Tibial artery (tissue), 4 donors: ENCODE data around the gene SEZ6.

Source experiments
- DNase-seq, 2 donors: peaks; one replicate each; pipeline ENCODE4 v3.0.0-alpha.2; 2019
- H3K27ac ChIP-seq, 2 donors: fragments of 200-600 bp; sonication (generic) in 1 of 2; 1 replicate in 1 of 2; 2 replicates in 1 of 2; pipeline ENCODE4 v1.5.1; 2018 to 2019; ENCODE audit warnings: mild to moderate bottlenecking in 1 of 2
- H3K27me3 ChIP-seq, 2 donors: fragments of 200-600 bp; sonication (generic) in 1 of 2; one replicate each; pipeline versions ENCODE4 v1.5.1 to v1.6.0; 2016 to 2019
- H3K36me3 ChIP-seq, 3 donors: fragments of 200-600 bp; sonication (generic) in 2 of 3; one replicate each; pipeline ENCODE4 v1.5.1; 2016 to 2019; ENCODE audit warnings: mild to moderate bottlenecking in 2 of 3
- H3K4me1 ChIP-seq, 4 donors: fragments of 200-600 bp; sonication (generic) in 2 of 4; 1 replicate in 3 of 4; 2 replicates in 1 of 4; pipeline ENCODE4 v1.5.1; 2016 to 2019
- H3K4me3 ChIP-seq, 2 donors: fragments of 200-600 bp; sonication (generic) in 1 of 2; 1 replicate in 1 of 2; 2 replicates in 1 of 2; pipeline ENCODE4 v1.5.1; 2018 to 2019; ENCODE audit warnings: mild to moderate bottlenecking in 2 of 2
- H3K9me3 ChIP-seq, 3 donors: fragments of 200-600 bp; sonication (generic) in 1 of 3; one replicate each; pipeline ENCODE4 v1.5.1; 2016 to 2019
- intact Hi-C: fragments of 100-400 bp; cut with DNase I; formaldehyde crosslinking; loops from one replicate; pipeline ENCODE4 v1.15.0; 2023; ENCODE audit warnings: low total_unique reads
- TF ChIP-seq, protein P1 (sequence below), 2 experiments: fragments of 200-600 bp in 1 of 2; fragments of 450-650 bp in 1 of 2; IDR thresholded peaks; one replicate each; pipeline ENCODE4 v1.5.1; 2017 to 2019; ENCODE audit warnings: antibody characterized with exemption in 2 of 2, mild to moderate bottlenecking in 1 of 2, moderate library complexity in 1 of 2

The SEZ6 gene

DNA sequence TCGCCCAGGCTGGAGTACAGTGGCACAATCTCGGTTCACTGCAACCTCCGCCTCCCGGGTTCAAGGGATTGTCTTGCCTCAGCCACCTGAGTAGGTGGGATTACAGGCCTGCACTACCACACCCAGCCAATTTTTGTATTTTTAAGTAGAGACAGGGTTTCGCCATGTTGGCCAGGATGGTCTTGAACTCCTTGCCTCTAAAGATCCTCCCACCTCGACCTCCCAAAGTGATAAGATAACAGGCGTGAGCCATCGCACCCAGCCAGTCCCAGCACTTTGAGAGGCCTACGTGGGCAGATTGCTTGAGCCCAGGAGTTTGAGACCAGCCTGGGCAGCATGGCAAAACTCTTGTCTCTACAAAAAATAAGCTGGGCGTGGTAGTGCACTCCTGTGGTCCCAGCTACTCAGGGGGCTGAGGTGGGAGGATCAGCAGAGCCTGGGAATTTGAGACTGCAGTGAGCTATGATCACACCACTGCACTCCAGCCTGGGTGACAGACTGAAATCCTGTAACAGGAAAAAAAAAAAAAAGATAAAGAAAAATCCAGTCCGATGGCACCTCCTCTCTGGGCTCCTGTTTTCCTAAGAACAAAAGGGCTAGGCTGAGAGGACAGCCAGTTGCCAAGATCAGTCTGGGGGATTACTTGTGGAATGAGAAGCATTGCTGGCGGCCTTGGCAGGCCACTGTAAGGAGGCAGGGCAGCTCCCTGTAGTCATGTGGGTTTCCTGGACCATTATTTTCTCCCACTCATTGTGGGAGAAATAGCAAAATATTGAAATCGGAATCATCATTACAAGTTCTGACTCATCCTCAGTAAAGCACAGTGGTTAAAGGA lies 34.1 kb upstream of the SEZ6 start:
- TF ChIP-seq, protein P1, sequence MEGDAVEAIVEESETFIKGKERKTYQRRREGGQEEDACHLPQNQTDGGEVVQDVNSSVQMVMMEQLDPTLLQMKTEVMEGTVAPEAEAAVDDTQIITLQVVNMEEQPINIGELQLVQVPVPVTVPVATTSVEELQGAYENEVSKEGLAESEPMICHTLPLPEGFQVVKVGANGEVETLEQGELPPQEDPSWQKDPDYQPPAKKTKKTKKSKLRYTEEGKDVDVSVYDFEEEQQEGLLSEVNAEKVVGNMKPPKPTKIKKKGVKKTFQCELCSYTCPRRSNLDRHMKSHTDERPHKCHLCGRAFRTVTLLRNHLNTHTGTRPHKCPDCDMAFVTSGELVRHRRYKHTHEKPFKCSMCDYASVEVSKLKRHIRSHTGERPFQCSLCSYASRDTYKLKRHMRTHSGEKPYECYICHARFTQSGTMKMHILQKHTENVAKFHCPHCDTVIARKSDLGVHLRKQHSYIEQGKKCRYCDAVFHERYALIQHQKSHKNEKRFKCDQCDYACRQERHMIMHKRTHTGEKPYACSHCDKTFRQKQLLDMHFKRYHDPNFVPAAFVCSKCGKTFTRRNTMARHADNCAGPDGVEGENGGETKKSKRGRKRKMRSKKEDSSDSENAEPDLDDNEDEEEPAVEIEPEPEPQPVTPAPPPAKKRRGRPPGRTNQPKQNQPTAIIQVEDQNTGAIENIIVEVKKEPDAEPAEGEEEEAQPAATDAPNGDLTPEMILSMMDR (IDR thresholded peaks at IDR 0.05): no peak
- Histone ChIP-seq H3K36me3 (no peaks in the 10 kb centered on the region), H3K9me3 (peaks cover 0 to 6% (median under 1%) of the 10 kb centered on the region in 3 donors), H3K27me3 (peaks cover 0 to 25% of the 10 kb centered on the region in 2 donors), H3K4me3 (no peak overlapping the region), H3K4me1 (peaks cover 0 to 6% (median 2%) of the 10 kb centered on the region in 4 donors), H3K27ac (no peak overlapping the region)
- DNase-seq: no peak
- intact Hi-C loops: no loop called here

DNA sequence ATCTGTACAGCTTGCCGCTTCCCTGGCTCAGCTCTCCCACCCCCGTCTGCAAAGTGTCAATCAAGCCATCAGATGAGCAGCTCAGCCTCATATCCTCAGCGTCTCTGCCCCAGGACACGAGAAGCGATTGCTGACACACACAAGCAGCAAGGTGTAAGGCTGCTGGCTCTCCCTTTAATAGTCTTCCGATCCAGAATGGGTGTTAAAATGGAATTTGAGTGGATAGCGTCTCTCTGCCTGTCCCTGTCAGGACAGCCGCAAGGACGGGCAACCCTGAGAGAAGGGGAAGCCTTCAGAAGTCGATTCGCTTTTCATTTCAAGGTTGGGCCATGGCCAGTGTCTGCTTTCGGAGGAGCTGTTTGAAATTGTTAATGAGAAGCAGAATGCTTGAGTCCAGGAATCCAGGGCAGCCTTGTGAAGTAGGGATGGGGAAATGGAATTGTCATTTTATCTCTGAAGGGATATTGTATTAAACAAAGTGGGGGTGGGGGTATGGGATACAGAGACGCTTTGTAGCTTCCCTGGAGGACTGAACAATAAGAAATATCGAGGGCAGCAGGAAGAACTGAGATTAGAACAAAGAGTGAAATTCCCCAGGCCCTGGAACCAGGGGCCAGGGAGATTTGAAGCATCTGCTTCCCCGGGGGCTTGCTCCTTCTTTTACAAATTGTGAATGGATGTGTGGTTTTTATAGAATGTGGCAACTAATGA lies 32.4 kb upstream of the SEZ6 start:
- peaks cover 0 to 6% (median 2%) of the 10 kb centered on the region in 4 donors for H3K4me1 ChIP-seq
- peaks cover 6 to 21% (median 11%) of the 10 kb centered on the region in 3 donors for H3K9me3 ChIP-seq
- intact Hi-C loops: no loop called here
- H3K27me3 ChIP-seq: peaks cover 0 to 25% of the 10 kb centered on the region in 2 donors
- DNase-seq: no peak
- no peak overlapping the region for H3K27ac ChIP-seq
- H3K36me3 ChIP-seq: no peaks in the 10 kb centered on the region
- TF ChIP-seq, protein P1 (IDR thresholded peaks at IDR 0.05): no peak
- no peak overlapping the region for H3K4me3 ChIP-seq

GRCh38 chr17:29037739-29038084 lies 31.9 kb upstream of the SEZ6 start:
- TF ChIP-seq, protein P1 (IDR thresholded peaks at IDR 0.05): no peak
- peaks cover 0 to 3% (median 1%) of the 10 kb centered on the region in 4 donors for H3K4me1 ChIP-seq
- intact Hi-C loops: no loop called here
- no peak for DNase-seq
- H3K9me3 ChIP-seq: peaks cover 6 to 21% (median 11%) of the 10 kb centered on the region in 3 donors
- H3K36me3 ChIP-seq: no peaks in the 10 kb centered on the region
- no peak overlapping the region for H3K4me3 ChIP-seq
- peaks cover 0 to 30% of the 10 kb centered on the region in 2 donors for H3K27me3 ChIP-seq
- H3K27ac ChIP-seq: no peak overlapping the region

GRCh38 chr17:29036584-29036983 lies 30.8 kb upstream of the SEZ6 start:
- no peak for DNase-seq
- no peaks in the 10 kb centered on the region for H3K36me3 ChIP-seq
- H3K4me1 ChIP-seq: no peaks in the 10 kb centered on the region
- intact Hi-C loops: no loop called here
- peaks cover 6 to 21% (median 11%) of the 10 kb centered on the region in 3 donors for H3K9me3 ChIP-seq
- H3K4me3 ChIP-seq: no peak overlapping the region
- H3K27me3 ChIP-seq: peaks cover 0 to 36% of the 10 kb centered on the region in 2 donors
- H3K27ac ChIP-seq: no peak overlapping the region
- TF ChIP-seq, protein P1 (IDR thresholded peaks at IDR 0.05): no peak

DNA sequence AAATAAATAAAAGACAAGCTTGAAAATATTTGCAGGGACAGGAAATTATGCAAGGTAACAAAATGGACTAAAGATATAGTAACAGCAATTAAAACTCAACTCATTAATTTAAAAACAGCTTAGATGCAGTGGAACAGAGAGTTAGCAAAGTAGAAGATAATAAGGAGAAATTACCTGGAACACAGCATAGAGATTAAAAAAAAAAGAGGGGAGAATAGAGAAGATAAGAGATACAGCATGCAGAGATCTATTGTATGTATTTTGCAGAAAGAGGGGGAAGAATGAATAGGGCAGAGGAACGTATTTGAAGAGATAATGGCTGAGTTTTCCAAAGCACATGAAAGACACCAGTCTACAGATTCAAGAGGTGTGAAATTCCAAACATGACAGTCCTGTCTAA lies 28.7 kb upstream of the SEZ6 start:
- H3K4me1 ChIP-seq: no peaks in the 10 kb centered on the region
- TF ChIP-seq, protein P1 (IDR thresholded peaks at IDR 0.05): no peak
- H3K36me3 ChIP-seq: no peaks in the 10 kb centered on the region
- no peak overlapping the region for H3K27ac ChIP-seq
- H3K9me3 ChIP-seq: peaks cover 6 to 21% (median 11%) of the 10 kb centered on the region in 3 donors
- no peak for DNase-seq
- H3K27me3 ChIP-seq: peaks cover 0 to 47% of the 10 kb centered on the region in 2 donors
- no peak overlapping the region for H3K4me3 ChIP-seq
- intact Hi-C loops: no loop called here
